GM23338 (cell line): Measurements from ENCODE around the gene PIWIL4. TPM values are rescaled to one million over a fixed set of nuclear protein-coding genes. Genes with fewer than 3 reads are reported as not detected.

Source experiments
- ATAC-seq: fragments of 200-7000 bp; cut with Tn5 transposase; 3 replicates; pipeline ENCODE4 v1.9.1; 2020
- DNase-seq: peaks from one replicate; pipeline ENCODE4 v3.0.0-alpha.2; 2015; ENCODE audit warnings: low spot score
- H2AFZ ChIP-seq: fragments of 200-600 bp; sonication (generic); 2 replicates; pipeline ENCODE4 v1.8.0; 2016; ENCODE audit warnings: antibody characterized with exemption, mild to moderate bottlenecking, moderate library complexity
- H3F3A ChIP-seq: fragments of 200-600 bp; sonication (generic); replicated peaks from 2 replicates; pipeline ENCODE4 v1.8.0; 2017; ENCODE audit warnings: antibody characterized with exemption, mixed run types, low read depth
- H3K27ac ChIP-seq: fragments of 200-600 bp; sonication (generic); 2 replicates; pipeline ENCODE4 v1.6.1; 2016; ENCODE audit warnings: low read depth
- H3K27me3 ChIP-seq: fragments of 200-600 bp; sonication (generic); 2 replicates; pipeline ENCODE4 v1.8.0; 2016; ENCODE audit warnings: mild to moderate bottlenecking, mixed run types, moderate library complexity; ENCODE audit not compliant: insufficient read depth
- H3K36me3 ChIP-seq: fragments of 200-600 bp; sonication (generic); 2 replicates; pipeline ENCODE4 v1.8.0; 2016; ENCODE audit warnings: mild to moderate bottlenecking; ENCODE audit not compliant: insufficient read depth
- H3K4me1 ChIP-seq: fragments of 200-600 bp; sonication (generic); 2 replicates; pipeline ENCODE4 v1.8.0; 2016; ENCODE audit warnings: mild to moderate bottlenecking, moderate library complexity; ENCODE audit not compliant: insufficient read depth
- H3K4me2 ChIP-seq: fragments of 200-600 bp; sonication (generic); 2 replicates; pipeline ENCODE4 v1.7.1; 2017; ENCODE audit warnings: mixed run types
- H3K4me3 ChIP-seq: fragments of 200-600 bp; sonication (generic); 2 replicates; pipeline ENCODE4 v1.6.1; 2016; ENCODE audit warnings: mixed run types
- H3K79me2 ChIP-seq: fragments of 200-600 bp; sonication (generic); replicated peaks from 2 replicates; pipeline ENCODE4 v1.8.0; 2017; ENCODE audit warnings: mild to moderate bottlenecking; ENCODE audit not compliant: insufficient read depth
- H3K9me2 ChIP-seq: fragments of 200-600 bp; sonication (generic); 2 replicates; pipeline ENCODE4 v1.8.0; 2017; ENCODE audit not compliant: insufficient read depth
- H4K20me1 ChIP-seq: fragments of 200-600 bp; sonication (generic); replicated peaks from 2 replicates; pipeline ENCODE4 v1.8.0; 2017; ENCODE audit warnings: mild to moderate bottlenecking; ENCODE audit not compliant: insufficient read depth
- H3K27ac Mint-ChIP-seq: 2 replicates; pipeline ENCODE4 v1.8.0; 2020; ENCODE audit warnings: inconsistent platforms, mild to moderate bottlenecking, moderate library complexity, mixed read lengths
- H3K27me3 Mint-ChIP-seq: 3 replicates; pipeline ENCODE4 v1.8.0; 2022; ENCODE audit warnings: low read depth, mild to moderate bottlenecking, moderate library complexity, mixed read lengths, inconsistent platforms; ENCODE audit not compliant: insufficient read depth, poor library complexity
- H3K36me3 Mint-ChIP-seq: 3 replicates; pipeline ENCODE4 v1.8.0; 2021; ENCODE audit warnings: low read depth, mild to moderate bottlenecking, inconsistent platforms, moderate library complexity, mixed read lengths
- H3K4me1 Mint-ChIP-seq: 3 replicates; pipeline ENCODE4 v1.8.0; 2020; ENCODE audit warnings: mild to moderate bottlenecking, inconsistent platforms, mixed read lengths
- H3K4me3 Mint-ChIP-seq: 3 replicates; pipeline ENCODE4 v1.8.0; 2021; ENCODE audit warnings: moderate library complexity, mild to moderate bottlenecking, inconsistent platforms, mixed read lengths
- H3K9me3 Mint-ChIP-seq: 3 replicates; pipeline ENCODE4 v1.8.0; 2020; ENCODE audit warnings: moderate library complexity, mild to moderate bottlenecking, inconsistent platforms, mixed read lengths
- CTCF ChIP-seq, 2 experiments: fragments of 200-600 bp in 1 of 2; sonication (generic) in 1 of 2; conservative IDR thresholded peaks; 2 replicates each; pipeline versions ENCODE4 v1.5.1 to v1.6.1; 2016 to 2017; ENCODE audit warnings: antibody characterized with exemption in 2 of 2, low read depth in 2 of 2, mild to moderate bottlenecking in 2 of 2, moderate library complexity in 1 of 2
- EZH2phosphoT487 ChIP-seq: fragments of 200-600 bp; sonication (generic); IDR thresholded peaks from one replicate; pipeline ENCODE4 v1.8.1; 2018; ENCODE audit warnings: antibody characterized with exemption; ENCODE audit not compliant: unreplicated experiment
- POLR2AphosphoS5 ChIP-seq: IDR thresholded peaks from 2 replicates; pipeline ENCODE4 v1.6.1; 2016; ENCODE audit warnings: antibody characterized with exemption, low read depth
- REST ChIP-seq: IDR thresholded peaks from one replicate; pipeline ENCODE4 v1.6.1; 2018; ENCODE audit warnings: antibody characterized with exemption; ENCODE audit not compliant: unreplicated experiment
- ZNF114 ChIP-seq: fragments of 250-450 bp; sonication (Bioruptor Pico); IDR thresholded peaks from 2 replicates; pipeline ENCODE4 v1.5.0; 2020; ENCODE audit warnings: mild to moderate bottlenecking, moderate library complexity
- ZNF462 ChIP-seq: fragments of 250-450 bp; sonication (Bioruptor Pico); IDR thresholded peaks from 2 replicates; pipeline ENCODE4 v1.5.0; 2020; ENCODE audit warnings: mild to moderate bottlenecking, moderate library complexity
- polyA plus RNA-seq: library from polyadenylated mRNA; unstranded; fragments of >200 nt; fragmentation: Nextera tagmentation; extraction: Ambion mirVana; gene quantifications from 2 replicates; pipeline ENCODE4 v1.2.1, GENCODE V29; 2016
- total RNA-seq: library from RNA; depleted of rRNA; stranded (reverse); fragments of >200 nt; shearing (Covaris generic); gene quantifications from 2 replicates; pipeline ENCODE4 v1.2.3, GENCODE V29; 2014

Gene PIWIL4
- total and polyA plus RNA-seq, 2 experiments from 2014 or later = 0.23 to 0.66 TPM

- TF ChIP-seq EZH2phosphoT487 (no peak), ZNF462 (CRISPR knock-in tag) (no peak), POLR2AphosphoS5 (no peak), CTCF (conservative IDR thresholded peaks at IDR 0.05; ENCODE audit: low read depth in 2 of 2) (no peak)
Observed at GRCh38 chr11:94576306-94576705, 9.1 kb downstream of the PIWIL4 start.

DNA sequence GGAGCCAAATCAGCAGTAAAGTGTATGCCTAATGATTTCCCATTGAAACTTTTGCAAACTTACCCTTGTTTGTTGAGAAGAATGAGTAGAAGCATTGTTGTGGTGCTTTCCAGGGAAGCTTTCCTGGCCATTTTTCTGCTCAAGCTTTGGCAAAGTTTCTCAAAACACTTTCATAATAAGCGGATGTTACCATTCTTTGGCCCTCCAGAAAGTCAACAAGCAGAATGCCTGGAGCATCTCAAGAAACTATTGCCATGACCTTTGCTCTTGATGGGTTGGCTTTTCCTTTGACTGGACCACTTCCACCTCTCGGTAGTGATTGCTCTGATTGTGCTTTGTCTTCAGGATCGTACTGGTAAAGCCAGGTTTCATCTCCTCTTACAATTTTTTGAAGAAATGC, 10.7 kb downstream of the PIWIL4 start:
- TF ChIP-seq REST = no peak
- TF ChIP-seq ZNF114 (CRISPR knock-in tag) = no peak
- no peak for TF ChIP-seq POLR2AphosphoS5
- DNase-seq = no peak
- no peaks in the 10 kb centered on the region for H3K36me3 Mint-ChIP-seq
- H3K79me2 ChIP-seq = no peaks in the 10 kb centered on the region
- H2AFZ ChIP-seq = no peak overlapping the region
- no peak overlapping the region for H3K4me3 Mint-ChIP-seq
- no peaks in the 10 kb centered on the region for H3K4me1 ChIP-seq
- no peaks in the 10 kb centered on the region for H3K27me3 ChIP-seq
- H3K36me3 ChIP-seq = no peaks in the 10 kb centered on the region
- H3K4me1 Mint-ChIP-seq = no peaks in the 10 kb centered on the region
- no peak overlapping the region for H3K4me2 ChIP-seq
- no peak overlapping the region for H3K4me3 ChIP-seq
- ATAC-seq = no peak
- no peaks in the 10 kb centered on the region for H3K9me2 ChIP-seq
- no peak overlapping the region for H3K27ac ChIP-seq
- H3K27ac Mint-ChIP-seq = no peak overlapping the region
- H3K27me3 Mint-ChIP-seq = no peaks in the 10 kb centered on the region
- no peaks in the 10 kb centered on the region for H3F3A ChIP-seq
- H4K20me1 ChIP-seq = no peaks in the 10 kb centered on the region; the same call in 1 of the 2 replicates
- H3K9me3 Mint-ChIP-seq = no peaks in the 10 kb centered on the region

More at GRCh38 chr11:94576306-94576705, 9.1 kb downstream of the PIWIL4 start:
- no peak overlapping the region for H3K4me2 ChIP-seq
- H3K36me3 ChIP-seq = no peaks in the 10 kb centered on the region
- no peaks in the 10 kb centered on the region for H3K9me2 ChIP-seq
- ATAC-seq = no peak
- DNase-seq = no peak
- Mint-ChIP-seq H3K4me3 (no peak overlapping the region), H3K36me3 (no peaks in the 10 kb centered on the region), H3K27me3 (no peaks in the 10 kb centered on the region), H3K4me1 (no peaks in the 10 kb centered on the region), H3K27ac (no peak overlapping the region), H3K9me3 (no peaks in the 10 kb centered on the region)
- H3K27ac ChIP-seq = no peak overlapping the region
- no peak overlapping the region for H2AFZ ChIP-seq
- H3F3A ChIP-seq = no peaks in the 10 kb centered on the region
- H3K4me1 ChIP-seq = no peaks in the 10 kb centered on the region
- no peak overlapping the region for H3K4me3 ChIP-seq
- no peaks in the 10 kb centered on the region for H3K27me3 ChIP-seq
- no peaks in the 10 kb centered on the region for H3K79me2 ChIP-seq
- H4K20me1 ChIP-seq = no peaks in the 10 kb centered on the region; the same call in 1 of the 2 replicates
